HG02623 (cell line): Measurements from ENCODE around the gene DCLK3.

ENCODE experiments used
- ATAC-seq: cut with Tn5 transposase; IDR thresholded peaks from one replicate; pipeline ENCODE4 v1.9.1; 2021; ENCODE audit warnings: moderate library complexity; ENCODE audit not compliant: unreplicated experiment

Gene DCLK3

DNA sequence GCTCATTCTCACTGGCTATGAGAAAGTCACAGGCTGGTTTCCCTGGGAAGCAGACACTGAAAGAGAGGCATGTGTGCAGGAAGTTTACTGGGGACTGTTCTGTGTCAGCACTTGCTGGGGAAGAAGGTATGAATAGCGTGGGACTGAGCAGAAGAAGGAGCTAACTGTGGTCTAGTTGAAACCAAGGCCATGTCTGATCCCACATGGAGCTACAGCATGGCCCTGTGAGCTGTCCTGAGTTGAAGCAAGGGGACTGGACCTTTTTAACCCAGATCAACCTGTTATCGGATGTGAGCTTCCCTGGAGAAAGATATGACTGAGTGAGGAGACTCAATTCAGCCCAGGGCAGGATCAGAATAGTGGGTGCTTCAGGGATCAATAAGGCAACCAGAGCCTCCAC is 53.7 kb downstream of the DCLK3 start:
- no peak for ATAC-seq

DNA sequence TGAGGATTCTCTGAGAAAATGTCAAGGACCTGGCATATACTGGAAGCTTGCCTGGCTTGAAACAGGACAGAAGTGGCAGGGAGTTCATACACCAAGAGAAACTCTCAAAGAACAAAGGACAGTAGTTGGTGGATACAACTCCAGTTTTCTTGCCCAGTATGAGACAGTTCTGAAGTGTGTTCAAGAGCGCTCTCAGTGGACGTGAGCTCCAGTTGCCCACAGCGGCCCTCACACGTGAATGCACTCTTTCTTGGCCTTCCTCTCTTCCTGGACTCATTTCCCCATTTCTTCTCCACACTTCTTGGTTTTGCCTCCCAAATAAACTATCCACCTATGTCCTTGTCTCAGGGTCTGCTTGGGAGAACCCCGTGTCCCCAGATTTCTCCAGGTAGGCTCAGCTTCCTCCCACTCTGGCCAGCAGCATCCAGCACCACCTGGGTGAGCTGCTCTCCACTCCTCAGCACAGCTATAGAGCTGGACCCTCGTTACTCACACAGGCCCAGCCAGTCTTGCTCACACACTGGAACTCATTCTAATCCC is 54.5 kb downstream of the DCLK3 start:
- ATAC-seq, result no peak

DNA sequence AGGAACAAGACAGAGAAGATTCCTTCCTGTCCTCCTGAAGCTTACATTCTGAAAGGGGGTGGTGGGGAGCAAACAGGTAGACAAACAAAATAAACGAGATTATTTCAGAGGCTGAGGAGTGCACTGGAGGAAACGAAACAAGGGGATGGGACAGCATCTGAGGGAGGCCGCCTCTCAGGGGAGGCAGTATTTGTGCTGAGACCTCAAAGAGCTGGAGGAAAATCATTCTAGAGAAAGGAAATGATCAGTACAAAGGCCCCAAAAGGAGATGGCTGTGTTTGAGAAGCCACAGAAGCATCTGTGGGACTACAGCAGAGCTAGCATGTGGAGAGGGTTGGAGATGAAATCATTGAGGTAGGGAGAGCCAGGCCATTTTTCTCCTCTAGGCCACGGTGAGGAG is 55.1 kb downstream of the DCLK3 start:
- no peak for ATAC-seq

DNA sequence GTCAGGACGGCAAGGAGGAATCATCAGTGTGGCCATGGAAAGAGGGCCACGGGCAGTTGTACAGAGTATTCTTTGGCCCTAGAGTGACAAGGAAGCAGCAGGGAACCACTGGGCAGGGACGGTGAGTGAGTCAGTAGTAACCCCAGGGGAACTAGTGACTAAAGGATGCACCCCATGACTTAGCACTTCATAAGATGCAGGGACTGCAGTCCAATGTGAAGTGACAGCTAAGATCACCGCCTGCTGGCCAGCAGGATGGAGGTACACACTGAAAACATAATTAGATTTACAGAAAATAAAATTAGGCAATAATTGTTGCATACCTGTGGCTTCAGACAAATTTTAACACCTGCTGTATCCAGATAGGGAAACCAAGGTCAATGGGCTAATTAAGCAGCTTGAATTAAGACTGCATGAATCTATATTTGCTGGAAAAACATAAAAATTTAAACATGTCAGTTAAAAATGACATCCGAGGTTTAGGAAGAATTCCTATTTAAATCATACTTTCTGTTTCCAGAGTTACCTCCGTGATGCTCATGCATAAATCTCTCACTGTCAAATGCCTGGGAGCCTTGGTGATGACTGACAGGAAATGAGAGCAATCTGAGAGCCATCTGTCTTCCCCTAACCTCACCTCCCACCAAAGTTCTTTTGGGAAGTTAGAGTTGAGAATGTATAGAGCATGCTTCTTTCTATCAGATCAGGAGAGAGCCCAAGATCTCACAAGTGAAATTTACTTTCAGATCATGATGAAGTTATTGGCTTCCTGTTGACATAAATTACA is 56.5 kb downstream of the DCLK3 start:
- no peak for ATAC-seq

DNA sequence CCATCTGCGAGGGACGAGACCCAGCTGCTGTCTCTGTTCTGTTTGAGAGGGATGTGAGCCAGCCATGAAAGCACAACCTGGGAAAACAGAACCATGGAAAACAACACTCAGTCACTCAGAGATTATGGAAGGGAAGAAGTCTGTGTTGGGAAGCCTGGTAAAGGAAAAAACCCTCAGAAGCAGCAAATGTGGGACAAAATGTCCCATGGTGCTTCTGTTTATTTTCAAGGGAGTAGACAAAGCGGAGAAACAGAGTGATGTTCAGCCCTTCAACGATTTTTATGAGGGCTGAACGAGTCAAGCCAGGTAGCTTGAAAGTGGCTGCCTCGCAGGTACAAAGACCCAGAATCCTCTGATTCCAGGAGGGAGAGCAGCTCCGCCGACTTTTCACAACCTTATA is 59.3 kb downstream of the DCLK3 start:
- no peak for ATAC-seq

DNA sequence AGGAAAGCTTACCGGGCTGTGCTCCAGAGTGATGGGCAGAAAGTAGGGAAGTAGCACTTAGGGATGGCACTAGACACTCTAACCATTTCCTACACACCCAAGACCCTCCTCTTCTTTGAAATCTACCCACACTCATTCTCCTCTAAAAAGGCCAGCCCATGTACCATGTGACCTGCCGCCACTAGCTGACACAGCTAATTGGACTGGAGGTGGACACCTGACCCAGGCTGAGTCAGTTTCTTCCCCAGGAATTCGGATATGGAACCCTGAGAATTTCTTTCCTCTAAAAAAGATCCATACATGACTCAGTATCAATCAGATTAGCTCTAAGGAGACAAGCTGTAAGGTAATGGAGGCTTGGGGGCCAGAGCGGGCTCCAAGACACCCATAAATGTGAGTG is 60.1 kb downstream of the DCLK3 start:
- ATAC-seq, result no peak

DNA sequence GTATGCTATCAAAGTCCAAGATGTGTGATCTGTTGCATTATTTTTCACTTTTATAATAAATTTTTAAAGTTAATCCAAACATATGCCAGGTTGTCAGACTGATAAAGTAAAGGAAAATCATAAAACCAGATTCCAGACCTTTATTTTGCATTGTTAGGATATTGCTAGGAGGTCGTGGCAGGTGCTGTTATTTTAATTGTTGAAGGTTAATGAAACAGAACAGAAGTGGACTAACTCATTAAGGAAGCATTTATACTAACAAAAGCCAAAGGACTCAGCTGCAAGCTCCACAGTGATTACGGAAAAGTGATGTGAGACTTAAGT is 63.1 kb downstream of the DCLK3 start:
- no peak for ATAC-seq

DNA sequence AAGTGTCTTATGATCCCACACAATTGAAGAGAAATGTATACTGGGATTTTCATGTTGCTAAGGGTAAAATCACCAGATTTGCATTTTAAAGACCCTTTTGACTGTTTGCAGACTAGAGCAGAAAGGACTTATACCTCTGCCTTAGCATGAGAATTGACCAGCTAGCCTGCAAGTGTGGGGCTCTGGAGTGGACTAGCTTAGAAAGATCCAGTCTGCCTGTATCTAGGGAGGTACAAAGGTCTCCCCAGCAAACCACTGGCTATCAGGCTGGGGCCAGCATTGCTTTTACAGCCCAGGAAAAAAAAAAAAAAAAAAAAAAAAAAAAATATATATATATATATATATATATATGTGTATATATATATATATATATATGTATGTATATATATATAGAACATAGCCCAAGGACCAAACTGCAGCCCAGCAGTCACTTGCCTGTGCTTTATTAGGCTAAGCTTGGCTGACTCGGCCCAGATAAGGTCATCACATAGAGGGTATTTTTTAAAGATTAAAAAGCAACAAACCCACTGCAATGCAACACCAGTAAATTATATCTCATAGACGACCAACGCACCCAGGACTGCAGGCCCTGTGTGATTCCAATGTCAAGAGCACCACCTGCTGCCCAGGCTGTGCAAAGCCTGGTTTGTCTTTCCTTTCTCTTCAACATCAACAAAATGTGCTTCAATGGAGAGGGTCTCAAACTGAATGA is 63.7 kb downstream of the DCLK3 start:
- peak; percentile 72 for ATAC-seq

DNA sequence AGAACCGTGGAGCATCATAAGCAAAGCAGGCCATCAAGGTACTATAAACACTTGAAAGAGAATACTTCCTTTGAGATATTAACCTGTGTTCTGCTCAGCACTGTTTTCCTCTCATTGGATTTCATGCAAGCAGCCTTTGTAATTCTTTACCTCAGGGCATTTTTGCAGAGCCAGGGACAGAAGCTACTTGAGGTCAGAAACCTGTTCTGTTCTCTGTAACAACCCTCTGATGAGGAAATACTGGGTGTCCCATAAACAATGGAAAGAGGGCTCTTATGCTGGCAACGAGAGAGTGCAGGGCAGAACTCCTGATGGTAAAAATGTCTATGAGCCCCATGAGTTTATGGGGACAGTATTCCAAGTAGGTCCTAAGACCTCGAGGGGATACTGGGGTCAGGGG is 66.0 kb downstream of the DCLK3 start:
- ATAC-seq, result no peak

DNA sequence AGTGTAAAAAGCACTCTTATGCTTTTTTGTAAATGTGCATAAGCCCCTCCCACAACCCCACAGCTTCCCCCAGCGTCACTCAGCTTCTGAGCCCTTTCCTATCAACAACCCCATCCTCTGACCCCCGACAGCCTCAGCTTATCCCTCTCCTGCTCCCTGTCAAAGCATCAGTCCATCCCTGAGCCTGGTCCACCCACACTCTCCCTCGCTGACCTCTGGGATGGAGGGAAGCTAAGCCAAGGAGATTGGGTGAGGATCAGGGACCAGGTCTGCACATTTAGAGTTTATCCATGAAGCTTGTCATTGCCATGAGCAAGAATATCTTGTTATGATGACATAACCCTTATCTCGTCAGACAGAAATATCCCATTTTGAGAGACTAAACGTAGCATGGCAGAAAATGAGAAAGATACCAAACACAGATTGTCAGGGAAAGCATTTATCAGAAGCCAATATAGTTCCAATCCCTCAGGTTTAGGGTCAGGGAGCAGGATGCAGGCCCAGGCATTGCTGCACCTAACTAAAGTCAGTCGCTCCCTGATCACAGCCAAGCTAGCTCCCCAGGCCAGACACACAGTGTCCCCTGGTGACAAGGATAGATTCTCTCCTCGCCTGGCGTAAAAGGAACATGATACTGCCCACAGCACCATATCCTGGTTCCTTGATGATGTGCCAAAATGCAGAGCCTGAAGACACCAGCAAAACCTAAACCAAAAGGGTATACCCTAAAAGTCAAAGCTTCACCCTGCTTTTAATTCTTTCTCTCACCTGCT is 66.9 kb downstream of the DCLK3 start:
- ATAC-seq, result no peak

DNA sequence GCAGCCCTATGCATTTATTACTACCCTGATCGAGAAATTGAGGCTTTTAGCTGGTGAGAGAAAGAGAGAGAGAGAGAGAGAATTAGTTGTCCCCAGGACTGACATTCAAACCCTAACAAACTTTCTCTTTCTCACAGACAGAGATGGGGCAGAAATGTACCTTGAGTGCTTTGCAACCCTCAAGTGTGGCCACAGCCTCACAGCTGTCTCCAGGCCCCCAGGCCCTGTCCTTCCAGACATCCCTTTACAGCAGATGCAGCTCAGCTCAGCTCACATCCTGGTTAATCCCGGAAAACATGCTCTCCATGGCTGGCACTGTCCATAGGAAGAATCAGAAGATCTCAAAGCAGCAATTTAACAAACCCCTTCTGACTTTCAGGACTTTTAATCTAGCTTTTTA is 67.6 kb downstream of the DCLK3 start:
- ATAC-seq, result no peak

DNA sequence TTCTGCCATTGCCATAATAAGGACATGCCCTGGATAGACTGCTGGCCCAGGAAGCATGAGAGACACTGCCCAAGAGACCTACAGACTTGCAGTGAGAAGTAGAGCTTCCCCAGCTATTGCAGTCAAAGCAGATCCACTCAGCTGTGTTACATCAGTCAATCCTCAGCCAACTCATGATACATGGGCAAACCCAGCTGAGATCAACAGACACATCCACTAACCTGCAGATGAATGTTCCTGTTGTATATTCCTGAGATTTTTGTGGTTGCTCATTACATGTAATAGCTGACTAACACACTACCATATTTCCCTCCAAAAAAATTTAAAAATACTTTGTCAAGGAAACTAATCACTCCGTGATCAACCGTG is 68.6 kb downstream of the DCLK3 start:
- ATAC-seq, result no peak

DNA sequence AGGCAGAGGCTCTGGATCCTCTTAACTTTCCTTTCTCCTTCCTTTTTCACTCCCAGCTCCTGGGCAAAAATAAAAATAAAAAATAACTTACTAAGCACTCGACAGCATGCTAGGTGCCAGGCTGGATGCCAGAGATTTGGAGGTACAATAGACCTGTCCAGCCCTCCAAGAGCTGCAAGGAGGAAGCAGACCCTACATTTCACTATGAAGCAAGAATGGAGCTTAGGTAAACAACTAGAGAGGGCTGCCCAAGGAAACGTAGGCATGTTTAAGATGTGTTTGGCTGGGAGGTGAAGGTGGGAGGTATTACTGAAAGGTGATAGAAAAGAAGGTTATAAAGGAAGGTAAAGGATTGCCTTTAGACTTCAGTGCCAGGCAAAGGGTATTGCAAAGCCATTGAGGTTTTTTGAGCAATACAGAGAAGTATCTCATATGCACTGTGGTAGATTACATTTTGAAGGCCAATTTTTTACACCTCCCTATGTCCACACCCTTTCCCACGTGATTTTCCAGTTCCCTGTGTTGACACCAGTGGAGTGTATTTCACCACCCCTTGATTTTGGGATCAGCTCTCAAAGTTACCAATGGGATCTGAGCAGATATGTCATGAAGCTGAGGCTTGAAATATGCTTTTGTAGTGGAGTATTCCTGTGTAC is 69.1 kb downstream of the DCLK3 start:
- no peak for ATAC-seq

DNA sequence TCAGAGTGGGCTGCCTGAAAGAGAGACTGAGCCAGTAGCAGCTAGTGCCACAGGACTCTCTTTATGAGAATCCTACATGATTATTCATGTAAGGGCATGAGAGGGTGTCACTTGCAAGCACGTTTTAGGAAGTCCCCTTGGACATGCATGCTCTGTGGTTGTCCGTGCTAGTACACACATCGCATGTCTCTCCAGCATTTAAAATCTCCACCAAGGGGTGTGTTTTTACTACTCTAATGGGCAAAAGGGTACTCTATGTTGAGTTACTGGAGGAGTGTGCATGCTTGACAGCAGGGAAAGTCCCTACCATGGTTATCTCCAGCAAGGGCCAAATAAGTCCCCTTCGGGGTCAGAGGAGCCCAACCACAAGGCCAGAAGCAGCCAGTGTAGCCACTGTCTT is 70.7 kb downstream of the DCLK3 start:
- ATAC-seq, result peak; percentile 66

DNA sequence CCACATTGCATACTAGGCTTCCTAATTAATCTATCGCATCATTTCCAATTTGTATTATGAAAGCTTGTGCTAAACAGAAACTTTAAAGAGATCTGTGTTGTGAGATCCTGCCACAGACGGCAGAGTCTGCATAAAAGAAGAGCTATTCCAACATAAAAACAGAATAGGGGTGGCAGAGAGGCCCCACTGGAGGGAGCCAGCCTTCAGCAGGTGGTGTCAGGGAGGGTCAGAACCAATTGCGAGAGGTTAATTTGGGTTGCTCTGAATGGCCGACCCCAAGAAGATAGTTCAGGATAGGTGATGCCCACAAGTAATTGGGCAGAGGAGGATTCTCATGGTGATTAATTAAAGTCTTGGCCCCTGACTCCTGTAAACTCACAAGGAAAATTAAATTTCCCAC is 74.8 kb downstream of the DCLK3 start:
- no peak for ATAC-seq

DNA sequence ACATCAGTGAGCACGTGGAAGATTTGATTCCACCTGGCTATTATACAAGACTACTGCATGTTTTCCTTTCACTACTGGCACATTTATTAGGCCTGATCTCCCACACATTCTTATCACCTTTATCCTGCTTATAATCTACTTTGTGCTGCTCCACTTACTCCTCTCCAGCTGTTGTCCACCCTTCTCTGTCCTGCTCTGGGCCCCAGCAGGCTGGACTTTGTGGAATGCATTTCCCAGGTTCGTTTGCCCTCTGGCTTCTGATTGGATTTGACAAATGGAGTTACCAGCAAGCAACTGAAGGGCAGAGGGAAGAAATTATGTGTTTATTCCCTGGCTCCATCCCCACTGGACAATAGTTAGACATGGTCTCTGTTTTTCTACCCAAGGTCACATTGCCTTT is 75.5 kb downstream of the DCLK3 start:
- ATAC-seq, result no peak

DNA sequence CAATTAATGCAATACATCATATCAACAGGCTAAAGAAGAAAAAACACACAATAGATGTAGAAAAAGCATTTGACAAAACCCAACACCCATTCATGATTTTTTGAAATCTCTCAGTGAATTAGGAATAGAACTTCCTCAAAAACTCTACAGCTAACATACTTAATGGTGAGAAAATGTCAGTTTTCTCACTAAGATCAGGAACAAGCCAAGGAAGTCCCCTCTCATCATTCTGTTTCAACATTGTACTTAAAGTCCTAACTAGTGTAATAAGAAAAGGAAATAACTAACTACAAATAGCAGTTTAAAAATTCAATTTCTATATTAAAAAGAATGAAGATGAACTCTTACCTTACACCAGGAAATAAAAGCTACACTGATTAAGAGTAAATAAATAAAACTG is 77.8 kb downstream of the DCLK3 start:
- no peak for ATAC-seq

DNA sequence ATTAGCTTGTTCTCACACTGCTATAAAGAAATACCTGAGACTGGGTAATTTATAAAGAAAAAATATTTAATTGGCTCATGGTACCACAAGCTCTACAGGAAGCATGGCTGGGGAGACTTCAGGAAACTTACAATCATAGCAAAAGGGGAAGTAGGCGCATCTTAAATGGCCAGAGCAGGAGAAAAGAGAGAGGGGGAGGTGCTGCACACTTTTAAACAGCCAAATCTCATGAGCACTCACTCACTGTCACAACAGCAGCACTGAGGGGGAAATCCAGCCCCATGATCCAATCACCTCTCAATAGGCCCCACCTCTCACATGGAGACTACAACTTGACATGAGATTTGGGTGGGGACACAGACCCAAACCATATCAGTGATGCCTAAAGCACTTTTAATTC is 82.5 kb downstream of the DCLK3 start:
- ATAC-seq, result no peak

DNA sequence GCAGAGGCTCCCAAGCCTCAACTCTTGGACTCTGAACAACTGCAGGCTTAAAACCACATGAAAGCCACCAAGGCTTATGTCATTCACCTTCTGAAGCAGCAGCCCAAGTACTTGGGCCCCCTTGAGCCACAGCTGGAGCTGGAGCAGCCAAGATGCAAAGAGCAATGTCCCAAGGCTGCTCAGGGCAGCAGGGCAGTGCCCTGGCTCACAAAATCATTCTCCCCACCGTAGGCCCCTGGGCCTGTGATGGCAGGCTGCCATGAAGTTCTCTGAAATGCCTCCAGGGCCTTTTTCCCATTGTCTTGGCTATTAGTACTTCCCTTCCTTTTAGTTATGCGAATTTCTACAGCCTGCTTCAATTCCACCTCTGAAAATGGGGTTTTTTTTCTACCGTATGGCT is 83.4 kb downstream of the DCLK3 start:
- ATAC-seq, result no peak

DNA sequence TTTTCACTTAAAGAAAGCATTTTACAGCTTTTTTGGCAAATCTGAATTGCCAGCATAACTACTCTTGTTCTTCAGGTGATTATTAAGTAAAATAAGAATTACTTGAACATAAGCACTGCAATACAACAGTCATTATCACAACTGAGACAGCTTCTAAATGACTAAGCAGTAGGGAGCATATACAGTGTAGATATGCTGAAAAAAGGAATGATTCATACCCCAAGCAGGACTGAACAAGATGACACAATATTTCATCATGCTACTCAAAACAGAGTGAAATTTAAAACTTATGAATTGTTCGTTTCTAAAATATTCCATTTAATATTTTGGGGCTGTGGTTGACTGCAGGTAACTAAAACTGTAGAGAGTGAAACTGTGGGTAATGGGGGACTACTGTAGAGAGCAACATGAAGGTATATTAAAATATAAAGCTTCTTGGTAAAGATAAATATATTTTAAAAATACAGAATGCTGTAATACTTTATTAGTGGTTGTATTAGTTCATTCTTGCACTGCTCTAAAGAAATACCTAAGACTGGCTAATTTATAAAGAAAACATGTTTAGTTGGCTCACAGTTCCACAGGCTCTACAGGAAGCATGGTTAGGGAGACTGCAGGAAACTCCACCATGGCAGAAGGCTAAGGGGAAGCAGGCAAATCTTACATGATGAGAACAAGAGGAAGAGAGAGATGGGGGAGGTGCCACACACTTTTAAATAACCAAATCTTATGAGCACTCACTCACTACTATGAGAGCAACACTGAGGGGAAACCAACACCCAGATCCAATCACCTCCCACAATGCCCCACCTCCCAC is 84.8 kb downstream of the DCLK3 start:
- peak; percentile 57 for ATAC-seq
